Activated B cell treated with CpG ODN at 0.5 μM for 24 hours (primary cell): ENCODE measurements around the gene IGSF21. TPM values are rescaled to one million over a fixed set of nuclear protein-coding genes. Genes with fewer than 3 reads are reported as not detected.

Experiments
- ATAC-seq: fragments of 200-7000 bp; cut with Tn5 transposase; one replicate; pipeline ENCODE4 v1.10.0; 2021; ENCODE audit warnings: low read depth, mild to moderate bottlenecking, moderate library complexity
- CTCF ChIA-PET: fragments of 350-600 bp; sonication (Branson Sonifier 250); formaldehyde crosslinking; loops from one replicate; lab custom pipeline; 2021; ENCODE audit warnings: antibody characterized with exemption; lab: Charles Lee
- POLR2A ChIA-PET: fragments of 350-600 bp; sonication (Branson Sonifier 250); formaldehyde crosslinking; loops from one replicate; lab custom pipeline; 2021; ENCODE audit warnings: antibody characterized with exemption; lab: Charles Lee
- DNase-seq: peaks from one replicate; pipeline ENCODE4 v3.0.0; 2022
- H3K27ac Mint-ChIP-seq: one replicate; pipeline ENCODE4 v1.8.0; 2020; ENCODE audit warnings: mixed read lengths
- H3K27me3 Mint-ChIP-seq: one replicate; pipeline ENCODE4 v1.8.0; 2021; ENCODE audit warnings: mixed read lengths
- H3K36me3 Mint-ChIP-seq: one replicate; pipeline ENCODE4 v1.8.0; 2021; ENCODE audit warnings: low read depth, mixed read lengths
- H3K4me1 Mint-ChIP-seq: one replicate; pipeline ENCODE4 v1.8.0; 2021; ENCODE audit warnings: mixed read lengths
- H3K4me3 Mint-ChIP-seq: one replicate; pipeline ENCODE4 v1.8.0; 2020; ENCODE audit warnings: mild to moderate bottlenecking, mixed read lengths
- H3K9me3 Mint-ChIP-seq: one replicate; pipeline ENCODE4 v1.8.0; 2020; ENCODE audit warnings: mixed read lengths
- intact Hi-C: fragments of 100-400 bp; cut with micrococcal nuclease; formaldehyde crosslinking; loops from one replicate; pipeline ENCODE4 v1.15.1; 2024
- total RNA-seq: library from RNA; stranded (reverse); gene quantifications from 2 replicates; pipeline ENCODE4 v1.2.3, GENCODE V29; 2022
- TF ChIP-seq, protein P1 (sequence below): fragments of 200-600 bp; IDR thresholded peaks from one replicate; pipeline ENCODE4 v1.8.0; 2022; ENCODE audit warnings: antibody characterized with exemption, mild to moderate bottlenecking

IGSF21 gene
- total RNA-seq, 1 donor from 2014 or later, result not detected

DNA sequence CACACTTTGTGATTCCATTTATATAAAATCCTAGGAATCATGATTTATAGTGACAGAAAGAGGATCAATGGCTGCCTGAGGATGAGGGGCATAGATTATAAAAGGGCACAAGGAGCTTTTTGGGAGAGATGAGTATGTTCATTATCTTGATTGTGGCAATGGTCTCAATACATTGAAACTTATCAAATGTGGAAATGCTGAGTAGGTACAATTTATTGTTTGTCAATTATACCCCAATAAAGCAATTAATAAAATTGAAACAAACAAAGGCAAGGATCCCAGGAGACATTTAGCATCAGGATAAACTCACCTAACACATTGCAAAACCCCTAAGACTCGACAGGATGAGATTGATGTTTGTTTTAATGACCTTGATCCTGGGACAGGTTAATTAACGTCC lies 220.1 kb downstream of the IGSF21 start:
- TF ChIP-seq, protein P1, sequence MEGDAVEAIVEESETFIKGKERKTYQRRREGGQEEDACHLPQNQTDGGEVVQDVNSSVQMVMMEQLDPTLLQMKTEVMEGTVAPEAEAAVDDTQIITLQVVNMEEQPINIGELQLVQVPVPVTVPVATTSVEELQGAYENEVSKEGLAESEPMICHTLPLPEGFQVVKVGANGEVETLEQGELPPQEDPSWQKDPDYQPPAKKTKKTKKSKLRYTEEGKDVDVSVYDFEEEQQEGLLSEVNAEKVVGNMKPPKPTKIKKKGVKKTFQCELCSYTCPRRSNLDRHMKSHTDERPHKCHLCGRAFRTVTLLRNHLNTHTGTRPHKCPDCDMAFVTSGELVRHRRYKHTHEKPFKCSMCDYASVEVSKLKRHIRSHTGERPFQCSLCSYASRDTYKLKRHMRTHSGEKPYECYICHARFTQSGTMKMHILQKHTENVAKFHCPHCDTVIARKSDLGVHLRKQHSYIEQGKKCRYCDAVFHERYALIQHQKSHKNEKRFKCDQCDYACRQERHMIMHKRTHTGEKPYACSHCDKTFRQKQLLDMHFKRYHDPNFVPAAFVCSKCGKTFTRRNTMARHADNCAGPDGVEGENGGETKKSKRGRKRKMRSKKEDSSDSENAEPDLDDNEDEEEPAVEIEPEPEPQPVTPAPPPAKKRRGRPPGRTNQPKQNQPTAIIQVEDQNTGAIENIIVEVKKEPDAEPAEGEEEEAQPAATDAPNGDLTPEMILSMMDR, result no peak
- Mint-ChIP-seq H3K27me3 (peaks cover 6% of the 10 kb centered on the region), H3K4me3 (no peak overlapping the region), H3K36me3 (no peaks in the 10 kb centered on the region), H3K27ac (no peak overlapping the region), H3K9me3 (no peaks in the 10 kb centered on the region), H3K4me1 (no peaks in the 10 kb centered on the region)
- ChIA-PET CTCF (no interaction called here), POLR2A (no interaction called here)
- ATAC-seq (no peak), DNase-seq (no peak)
- intact Hi-C loops, result no loop called here

DNA sequence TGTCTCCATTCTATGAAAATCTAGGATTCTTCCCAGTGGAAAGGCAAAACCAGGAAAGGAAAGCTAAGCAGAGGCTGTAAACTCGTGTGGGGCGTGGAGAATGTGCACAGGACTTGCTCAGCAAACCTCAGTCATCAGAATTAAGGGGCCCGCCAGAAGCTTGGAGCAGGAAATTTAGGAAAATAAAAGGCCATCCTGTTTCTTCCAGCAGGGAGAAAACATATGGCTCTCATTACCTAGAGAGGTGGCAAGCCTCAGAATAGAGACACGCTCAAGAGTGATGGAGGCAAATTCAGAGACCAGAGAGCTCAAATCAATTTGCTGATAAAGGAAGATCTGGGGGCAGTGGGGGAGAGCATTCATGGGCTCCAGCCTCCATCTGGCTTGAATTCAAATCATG lies 221.2 kb downstream of the IGSF21 start:
- DNase-seq (no peak), ATAC-seq (no peak)
- ChIA-PET POLR2A (no interaction called here), CTCF (no interaction called here)
- Mint-ChIP-seq H3K27me3 (peaks cover 6% of the 10 kb centered on the region), H3K4me1 (no peaks in the 10 kb centered on the region), H3K27ac (no peak overlapping the region), H3K9me3 (no peaks in the 10 kb centered on the region), H3K36me3 (no peaks in the 10 kb centered on the region), H3K4me3 (no peak overlapping the region)
- intact Hi-C loops, result no loop called here
- TF ChIP-seq, protein P1, result no peak

DNA sequence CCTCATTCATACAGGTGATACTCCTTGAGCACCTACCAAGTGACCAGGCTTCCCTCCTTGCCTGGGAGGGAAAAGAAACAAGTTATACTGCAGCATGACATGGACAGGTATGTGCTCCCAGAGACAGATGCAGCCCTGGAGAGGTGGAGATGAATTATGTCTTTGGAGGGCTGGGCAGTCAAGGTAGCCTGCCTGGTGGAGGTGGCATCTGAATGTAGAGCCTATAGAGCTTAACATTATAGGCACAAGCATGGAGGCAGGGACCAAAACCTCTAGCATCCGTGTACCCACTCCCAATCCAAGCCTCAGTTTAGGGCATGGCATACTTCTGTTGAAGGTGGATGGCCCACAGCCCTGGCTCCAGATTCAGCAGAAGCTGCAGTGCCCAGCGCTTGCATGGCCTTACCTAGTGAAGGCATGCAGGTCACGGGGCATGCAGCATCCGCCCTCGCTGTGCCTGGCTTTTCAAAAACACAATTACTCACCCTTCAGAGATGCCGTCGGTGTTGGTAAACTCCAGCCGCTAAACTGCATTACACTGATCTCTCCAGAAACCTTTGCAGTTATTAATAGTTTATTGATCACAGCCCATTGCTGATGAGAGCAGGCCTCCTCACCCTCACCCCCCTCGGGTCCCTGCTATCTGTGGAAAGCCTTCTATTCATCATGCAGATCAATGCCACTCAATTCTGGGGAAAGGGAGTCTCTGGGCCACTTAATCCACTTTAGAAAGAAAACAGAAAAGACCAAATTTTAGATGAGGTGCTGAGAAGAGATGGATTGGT lies 222.1 kb downstream of the IGSF21 start:
- TF ChIP-seq, protein P1, result no peak
- no peak for ATAC-seq
- Mint-ChIP-seq H3K27me3 (peaks cover 6% of the 10 kb centered on the region), H3K9me3 (no peaks in the 10 kb centered on the region), H3K4me1 (no peaks in the 10 kb centered on the region), H3K4me3 (no peak overlapping the region), H3K27ac (no peak overlapping the region), H3K36me3 (no peaks in the 10 kb centered on the region)
- intact Hi-C loops, result no loop called here
- ChIA-PET CTCF (no interaction called here), POLR2A (interaction anchor here (0.7 kb wide), 1 partner anchor 137 kb away, joined by 4 read pairs; no protein-coding TSS in a partner anchor)
- no peak for DNase-seq

DNA sequence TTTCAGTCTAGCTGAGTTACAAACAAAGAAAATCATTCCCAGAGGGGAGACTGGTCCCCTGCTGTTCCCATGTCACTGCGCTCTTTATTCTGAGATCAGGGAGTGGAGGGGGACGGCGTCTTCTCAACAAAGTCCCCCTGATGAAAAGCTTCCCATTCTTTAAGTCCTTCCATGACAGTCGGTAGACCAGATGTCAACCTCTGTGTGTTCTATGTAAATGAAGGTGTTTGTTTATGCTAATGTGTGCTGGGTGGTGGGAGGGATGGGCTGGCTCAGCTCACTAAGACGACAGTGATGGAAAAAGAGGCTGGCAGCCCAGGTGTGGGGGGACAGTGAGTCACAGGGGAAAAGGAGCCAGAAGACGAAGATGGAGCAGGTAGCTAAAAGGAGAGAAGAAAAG lies 225.0 kb downstream of the IGSF21 start:
- H3K27ac Mint-ChIP-seq, result no peak overlapping the region
- intact Hi-C loops, result no loop called here
- CTCF ChIA-PET, result no interaction called here
- H3K27me3 Mint-ChIP-seq, result peaks cover 6% of the 10 kb centered on the region
- POLR2A ChIA-PET, result no interaction called here
- H3K9me3 Mint-ChIP-seq, result no peaks in the 10 kb centered on the region
- TF ChIP-seq, protein P1, result no peak
- no peaks in the 10 kb centered on the region for H3K36me3 Mint-ChIP-seq
- DNase-seq, result no peak
- ATAC-seq, result no peak
- H3K4me3 Mint-ChIP-seq, result no peak overlapping the region
- no peaks in the 10 kb centered on the region for H3K4me1 Mint-ChIP-seq

DNA sequence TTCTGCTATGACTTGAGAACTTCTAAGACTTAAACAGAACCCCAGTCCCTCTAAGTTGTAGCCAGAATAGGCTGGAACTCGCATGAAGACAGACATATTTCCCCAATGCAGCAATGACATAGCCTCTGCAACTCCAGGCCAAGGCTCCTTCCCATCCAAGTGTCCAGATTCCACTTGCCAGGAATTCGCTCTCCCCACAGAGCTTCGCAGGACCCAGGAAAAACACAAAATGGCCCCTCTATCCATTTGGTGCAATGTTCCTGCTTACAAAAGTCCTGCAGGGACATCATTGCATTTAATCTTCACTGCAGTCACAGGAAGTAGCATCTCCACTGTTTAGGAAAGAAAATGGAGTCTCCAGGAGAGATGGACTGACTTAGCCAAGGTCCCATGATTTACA lies 225.6 kb downstream of the IGSF21 start:
- ChIA-PET CTCF (no interaction called here), POLR2A (no interaction called here)
- TF ChIP-seq, protein P1, result no peak
- no peaks in the 10 kb centered on the region for H3K4me1 Mint-ChIP-seq
- no peaks in the 10 kb centered on the region for H3K36me3 Mint-ChIP-seq
- no peak for DNase-seq
- no peaks in the 10 kb centered on the region for H3K9me3 Mint-ChIP-seq
- intact Hi-C loops, result no loop called here
- peaks cover 6% of the 10 kb centered on the region for H3K27me3 Mint-ChIP-seq
- H3K4me3 Mint-ChIP-seq, result no peak overlapping the region
- no peak overlapping the region for H3K27ac Mint-ChIP-seq
- no peak for ATAC-seq
